IMR-90 (cell line): ENCODE results near the gene ZNF385D.

ENCODE experiments used
- BHLHE40 ChIP-seq: fragments of 150-350 bp; IDR thresholded peaks from 2 replicates; pipeline ENCODE4 v1.6.1; 2016; ENCODE audit warnings: mild to moderate bottlenecking, low read depth, low read length
- CEBPB ChIP-seq: IDR thresholded peaks from 2 replicates; pipeline ENCODE4 v1.6.1; 2012; ENCODE audit warnings: low read depth, low read length, improper control_type of control experiment
- CTCF ChIP-seq: conservative IDR thresholded peaks from 2 replicates; pipeline ENCODE4 v1.5.1; 2012; ENCODE audit warnings: mild to moderate bottlenecking, low read depth, low read length, improper control_type of control experiment
- MAFK ChIP-seq: IDR thresholded peaks from 2 replicates; pipeline ENCODE4 v1.6.1; 2012; ENCODE audit warnings: low read depth, low read length, improper control_type of control experiment
- MXI1 ChIP-seq: IDR thresholded peaks from 2 replicates; pipeline ENCODE4 v1.6.1; 2012; ENCODE audit warnings: low read depth, mild to moderate bottlenecking, low read length, moderate library complexity, borderline replicate concordance
- POLR2A ChIP-seq: IDR thresholded peaks from 2 replicates; pipeline ENCODE4 v1.6.1; 2012; ENCODE audit warnings: mild to moderate bottlenecking, low read depth, low read length

DNA sequence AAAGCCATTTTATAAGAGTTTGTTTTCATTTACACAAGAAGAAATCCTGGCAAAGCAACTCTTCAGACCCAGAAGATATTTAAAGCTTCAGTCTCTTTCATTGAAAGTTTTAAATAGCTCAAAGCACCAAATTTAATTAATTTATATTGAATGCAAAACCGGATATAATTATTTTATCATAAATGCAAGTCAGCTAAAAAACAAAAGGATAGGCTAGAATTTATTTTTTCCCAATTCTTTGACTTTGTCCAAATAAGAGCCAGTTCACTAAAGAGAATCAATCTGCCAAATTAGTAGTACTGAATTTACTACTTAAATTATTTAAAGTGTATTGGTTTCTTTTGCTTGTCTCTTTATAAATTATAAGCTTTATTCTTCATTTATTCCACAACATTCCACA is 101.5 kb downstream of the ZNF385D start:
- TF ChIP-seq MAFK: peak; percentile 59
- no peak for TF ChIP-seq POLR2A
- TF ChIP-seq CEBPB: no peak
- no peak for TF ChIP-seq CTCF
- no peak for TF ChIP-seq BHLHE40
- no peak for TF ChIP-seq MXI1
